HG03108 (cell line): Measurements from ENCODE around the gene CA7.

ENCODE experiments used
- ATAC-seq: cut with Tn5 transposase; IDR thresholded peaks from one replicate; pipeline ENCODE4 v1.9.1; 2021; ENCODE audit warnings: moderate library complexity; ENCODE audit not compliant: unreplicated experiment

CA7 gene

GRCh38 chr16:66872943-66873684, 28.9 kb downstream of the CA7 start:
- ATAC-seq, result peak; percentile 72

- ATAC-seq, result no peak
Observed at GRCh38 chr16:66873685-66874055, 29.5 kb downstream of the CA7 start.

- ATAC-seq, result no peak
Observed at GRCh38 chr16:66874079-66874775, 30.0 kb downstream of the CA7 start.

- no peak for ATAC-seq
Observed at GRCh38 chr16:66878067-66878466, 33.9 kb downstream of the CA7 start.

- peak; percentile 92 for ATAC-seq
Observed at GRCh38 chr16:66880288-66881013, 36.2 kb downstream of the CA7 start, which contains the start of gene PDP2. PDP2 (plus strand) TSS chr16:66880515; CDS start chr16:66884285, 3,770 bp downstream.

GRCh38 chr16:66881014-66881417, 36.8 kb downstream of the CA7 start:
- ATAC-seq, result no peak

GRCh38 chr16:66881560-66881959, 37.3 kb downstream of the CA7 start:
- no peak for ATAC-seq

- ATAC-seq, result no peak
Observed at GRCh38 chr16:66881964-66882508, 37.8 kb downstream of the CA7 start.

GRCh38 chr16:66882702-66883101, 38.5 kb downstream of the CA7 start:
- no peak for ATAC-seq

GRCh38 chr16:66885491-66885890, 41.3 kb downstream of the CA7 start:
- ATAC-seq, result no peak

GRCh38 chr16:66886321-66886720, 42.1 kb downstream of the CA7 start:
- no peak for ATAC-seq

- no peak for ATAC-seq
Observed at GRCh38 chr16:66886914-66887313, 42.7 kb downstream of the CA7 start.

- ATAC-seq, result no peak
Observed at GRCh38 chr16:66888647-66889615, 44.7 kb downstream of the CA7 start.

GRCh38 chr16:66889622-66890021, 45.4 kb downstream of the CA7 start:
- ATAC-seq, result no peak

- no peak for ATAC-seq
Observed at GRCh38 chr16:66890799-66891198, 46.6 kb downstream of the CA7 start.

GRCh38 chr16:66891360-66891759, 47.1 kb downstream of the CA7 start:
- no peak for ATAC-seq

- ATAC-seq, result no peak
Observed at GRCh38 chr16:66891797-66892196, 47.6 kb downstream of the CA7 start.

GRCh38 chr16:66894055-66894454, 49.8 kb downstream of the CA7 start:
- ATAC-seq, result no peak

GRCh38 chr16:66894948-66895688, 50.9 kb downstream of the CA7 start:
- ATAC-seq, result peak; percentile 67

GRCh38 chr16:66895689-66895979, 51.4 kb downstream of the CA7 start:
- ATAC-seq, result no peak
